ENCODE measurements around the gene PARP8.

- TF ChIP-seq REST (IDR thresholded peaks at IDR 0.05; ENCODE audit: insufficient read depth in 1 of 2, low read depth in 2 of 2, low read length in 2 of 2), result no peak
- TF ChIP-seq POLR2AphosphoS5 (IDR thresholded peaks at IDR 0.05; ENCODE audit: low read depth, low read length), result no peak
- TF ChIP-seq FOXP2 (optimal IDR thresholded peaks at IDR 0.05; ENCODE audit: borderline replicate concordance, extremely low read depth, extremely low read length, insufficient read depth), result no peak
- no peak for TF ChIP-seq TAF1 (IDR thresholded peaks at IDR 0.05; ENCODE audit: borderline replicate concordance, insufficient read depth, low read length)
Observed at GRCh38 chr5:50822046-50822445, 155.6 kb downstream of the PARP8 start.
